Nucleus accumbens (tissue), 56 donors: Measurements from ENCODE around the gene TANGO2.

Experiments used
- DNase-seq, 56 donors: peaks; one replicate each; lab custom pipeline; 2025; lab: John Stamatoyannopoulos, UW

The TANGO2 gene

GRCh38 chr22:20093418-20094196 lies 72.7 kb downstream of the TANGO2 start:
- DNase-seq = peak in 18 of 56 donors; percentile 8 to 64 (median 40)

- no peak for DNase-seq
Measured at GRCh38 chr22:20094197-20094807, 73.4 kb downstream of the TANGO2 start.

- no peak for DNase-seq
Measured at GRCh38 chr22:20095521-20095920, 74.6 kb downstream of the TANGO2 start.

- DNase-seq = no peak
Measured at GRCh38 chr22:20096574-20097420, 75.9 kb downstream of the TANGO2 start.

- no peak for DNase-seq
Measured at GRCh38 chr22:20099099-20099711, 78.3 kb downstream of the TANGO2 start.

GRCh38 chr22:20101638-20102037 lies 80.7 kb downstream of the TANGO2 start:
- DNase-seq = no peak

GRCh38 chr22:20102203-20102780 lies 81.4 kb downstream of the TANGO2 start:
- no peak for DNase-seq

GRCh38 chr22:20105456-20106204 lies 84.7 kb downstream of the TANGO2 start:
- DNase-seq = no peak

GRCh38 chr22:20106205-20106848 lies 85.4 kb downstream of the TANGO2 start:
- DNase-seq = peak in 1 of 56 donors; percentile 10

- DNase-seq = no peak
Measured at GRCh38 chr22:20106849-20107237, 85.9 kb downstream of the TANGO2 start.

GRCh38 chr22:20107471-20107901 lies 86.6 kb downstream of the TANGO2 start:
- DNase-seq = no peak

- no peak for DNase-seq
Measured at GRCh38 chr22:20107951-20108756, 87.2 kb downstream of the TANGO2 start.

GRCh38 chr22:20108757-20109230 lies 87.9 kb downstream of the TANGO2 start:
- no peak for DNase-seq

GRCh38 chr22:20109411-20110358 lies 88.8 kb downstream of the TANGO2 start:
- no peak for DNase-seq

GRCh38 chr22:20110359-20110985 lies 89.6 kb downstream of the TANGO2 start:
- no peak for DNase-seq

- no peak for DNase-seq
Measured at GRCh38 chr22:20111045-20111688, 90.3 kb downstream of the TANGO2 start.
